Embryonic facial prominence (tissue), 1 donor: ENCODE measurements around the gene TMSB4X.
"Not testable (repeated sequence)": the region's sequence is repeated elsewhere in the genome, so short reads cannot be mapped to it uniquely, and the experiment has no call there.

ENCODE experiments used
- DNase-seq: peaks from one replicate; pipeline ENCODE4 v3.0.0-alpha.2; 2016; ENCODE audit errors: extremely low spot score

Gene TMSB4X

GRCh38 chrX:12976819-12977732 lies 2.2 kb downstream of the TMSB4X start:
- not testable (repeated sequence) for DNase-seq

DNA sequence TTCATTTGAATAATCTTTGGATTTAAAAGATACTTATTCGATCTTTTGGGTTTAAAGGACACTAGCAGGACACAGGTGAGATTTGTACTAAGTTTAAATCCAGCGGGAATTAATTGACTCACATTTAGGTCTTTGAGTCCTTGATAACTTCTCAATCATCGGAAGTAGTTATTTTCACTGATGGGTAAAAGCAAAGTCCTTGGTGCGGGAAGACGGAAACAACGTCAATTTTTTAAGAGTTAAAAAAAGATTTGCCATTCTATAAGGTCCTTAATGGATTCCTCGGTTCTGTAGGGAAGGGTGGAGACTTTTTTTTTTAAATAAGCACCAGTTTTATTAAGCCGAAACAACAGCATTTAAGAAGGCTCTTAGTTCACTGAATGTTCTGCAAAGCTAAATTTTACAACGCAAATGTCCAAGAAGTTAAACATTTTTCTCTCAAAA lies 2.9 kb downstream of the TMSB4X start:
- DNase-seq: no peak

DNA sequence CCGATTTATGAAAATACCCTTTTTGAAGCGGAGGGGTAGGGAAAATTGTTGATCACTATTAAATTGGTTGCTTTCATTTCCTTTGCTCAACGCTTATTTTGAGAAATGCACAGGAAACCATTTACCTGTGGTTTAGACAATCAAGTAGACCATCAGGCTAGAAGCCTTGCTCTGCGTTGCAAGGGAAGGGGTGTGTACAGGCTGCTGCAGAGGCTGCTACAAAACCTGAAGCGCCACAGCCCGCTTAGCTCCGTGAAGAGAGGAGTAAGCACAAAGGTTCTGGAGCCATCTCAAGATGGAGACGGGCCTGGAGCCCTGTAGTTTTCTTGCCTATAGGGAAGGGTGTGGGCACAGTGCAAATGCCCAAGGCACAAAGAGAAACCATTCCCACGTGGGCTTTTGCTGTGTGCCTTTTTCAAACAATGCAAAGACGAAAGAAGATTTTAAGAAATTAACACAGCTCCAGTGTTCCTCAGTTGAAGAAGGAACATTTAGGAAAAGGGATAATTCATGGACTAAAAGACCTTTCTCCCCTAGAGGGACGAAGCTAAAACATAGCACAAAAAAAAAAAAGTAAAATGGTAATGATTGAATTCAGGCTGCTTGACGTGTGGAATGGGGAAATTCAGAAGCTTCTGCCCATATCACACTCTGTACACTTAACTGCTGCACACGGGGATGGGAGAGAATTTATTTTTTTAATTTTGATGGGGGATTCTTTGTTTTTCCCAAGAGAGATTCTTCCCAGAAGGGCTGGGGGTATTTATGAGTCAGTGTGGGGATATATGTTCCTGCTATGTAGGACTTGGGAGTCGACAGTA lies 3.5 kb downstream of the TMSB4X start:
- DNase-seq: no peak

DNA sequence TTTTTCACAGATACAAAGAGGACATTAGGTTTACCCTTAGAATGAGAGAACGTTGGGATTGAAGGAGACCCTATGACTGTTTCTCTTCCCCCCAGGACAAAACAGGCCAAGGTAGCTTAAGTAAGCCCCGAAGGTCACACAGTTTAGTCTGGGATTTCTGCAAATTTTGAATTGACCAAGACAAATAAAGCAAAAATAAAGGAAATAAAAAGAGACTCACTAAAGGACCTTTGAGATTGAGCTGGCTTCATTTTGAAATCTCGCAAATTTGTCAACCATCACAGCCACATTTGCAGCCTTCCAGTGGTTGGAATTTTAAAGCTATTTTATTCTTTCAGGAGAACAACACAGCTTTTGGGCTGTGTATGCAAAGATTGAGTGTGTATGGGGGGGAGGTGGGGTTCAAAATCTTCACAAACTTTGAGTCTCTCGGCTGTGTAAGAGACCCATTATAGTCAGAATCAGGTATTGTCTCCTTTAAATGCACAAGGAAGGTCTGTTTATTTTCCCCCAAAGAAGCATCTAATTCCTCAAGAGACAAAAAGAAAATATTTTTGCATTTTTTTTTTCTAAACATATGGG lies 4.2 kb downstream of the TMSB4X start:
- no peak for DNase-seq

DNA sequence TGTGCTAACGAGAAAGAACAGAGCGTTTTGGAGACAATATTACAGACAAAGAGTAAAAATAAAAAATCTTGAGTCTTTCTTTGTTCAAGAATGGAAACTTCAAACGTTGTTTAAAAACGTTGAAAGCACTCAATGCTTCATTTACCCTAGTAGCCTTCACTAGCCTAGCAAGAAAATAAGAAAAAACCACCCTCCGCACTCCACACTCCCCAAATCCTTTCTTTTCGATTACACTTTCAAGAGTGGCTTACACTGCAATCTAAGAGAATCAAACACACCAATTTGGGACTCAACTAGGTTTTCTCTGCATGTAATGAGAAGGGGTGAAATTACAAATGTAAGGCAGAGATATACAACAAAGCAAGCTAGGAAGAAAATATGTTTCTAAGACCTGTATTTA lies 4.7 kb downstream of the TMSB4X start:
- DNase-seq: no peak

DNA sequence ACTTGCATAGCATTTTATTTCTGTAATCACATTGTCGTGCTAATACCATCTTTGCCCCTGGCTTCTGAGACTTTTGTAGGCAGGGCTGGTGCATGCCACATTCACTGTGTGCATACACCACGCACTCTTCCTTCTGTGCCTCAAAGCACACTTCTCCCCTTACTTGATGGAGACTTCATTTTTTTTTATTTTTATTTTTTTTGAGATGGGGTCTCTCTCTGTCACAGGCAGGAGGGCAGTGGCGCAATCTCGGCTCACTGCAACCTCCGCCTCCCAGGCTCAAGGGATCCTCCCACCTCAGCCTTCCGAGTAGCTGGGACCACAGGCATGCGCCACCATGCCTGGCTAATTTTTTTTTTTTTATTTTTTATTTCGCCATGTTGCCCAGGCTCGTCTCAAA lies 5.1 kb downstream of the TMSB4X start:
- DNase-seq: not testable (repeated sequence)

DNA sequence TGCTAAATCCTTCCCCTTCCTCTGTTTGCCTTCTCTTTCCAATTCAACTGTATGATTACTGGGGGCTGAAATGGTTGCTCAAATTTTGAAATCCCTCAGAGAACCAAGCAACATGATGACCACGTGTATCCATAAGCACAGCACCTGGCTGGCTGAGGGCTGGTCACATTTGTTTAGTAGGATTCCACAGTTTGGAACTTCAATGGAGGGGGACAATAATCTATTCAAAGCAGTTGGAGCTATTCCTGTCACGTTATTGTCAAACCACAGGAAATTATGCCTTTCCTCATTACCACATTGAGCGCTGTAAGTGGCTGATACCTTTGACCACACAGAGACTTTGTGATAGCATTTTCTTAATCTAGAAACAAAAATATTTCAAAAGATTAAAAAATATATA lies 7.0 kb downstream of the TMSB4X start:
- DNase-seq: no peak

GRCh38 chrX:12984603-12985319 lies 9.9 kb downstream of the TMSB4X start:
- DNase-seq: no peak

- DNase-seq: no peak
These were observed 10.4 kb downstream of the TMSB4X start for GRCh38 chrX:12985331-12985730.

GRCh38 chrX:12986164-12986779 lies 11.4 kb downstream of the TMSB4X start:
- no peak for DNase-seq

DNA sequence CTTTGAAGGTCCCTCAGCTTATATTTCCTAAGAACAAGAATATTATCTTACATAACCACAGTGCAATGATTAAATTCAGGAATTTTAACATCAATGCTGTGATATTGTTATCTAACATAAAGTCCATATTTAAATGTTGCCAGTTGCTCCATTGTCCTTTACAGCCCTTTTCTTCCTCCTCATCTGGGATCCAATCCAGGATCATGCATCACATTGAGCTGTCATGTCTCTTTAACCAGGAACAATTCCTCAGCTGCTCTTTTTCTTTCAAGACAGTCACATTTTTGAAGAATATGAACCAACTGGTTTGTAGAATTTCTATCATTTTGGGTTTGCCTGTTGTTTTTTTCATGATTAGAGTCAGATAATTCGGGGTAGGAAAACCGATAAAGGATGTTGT lies 12.0 kb downstream of the TMSB4X start:
- no peak for DNase-seq

GRCh38 chrX:12987340-12987739 lies 12.4 kb downstream of the TMSB4X start:
- DNase-seq: no peak

GRCh38 chrX:12987900-12988594 lies 13.1 kb downstream of the TMSB4X start:
- no peak for DNase-seq

DNA sequence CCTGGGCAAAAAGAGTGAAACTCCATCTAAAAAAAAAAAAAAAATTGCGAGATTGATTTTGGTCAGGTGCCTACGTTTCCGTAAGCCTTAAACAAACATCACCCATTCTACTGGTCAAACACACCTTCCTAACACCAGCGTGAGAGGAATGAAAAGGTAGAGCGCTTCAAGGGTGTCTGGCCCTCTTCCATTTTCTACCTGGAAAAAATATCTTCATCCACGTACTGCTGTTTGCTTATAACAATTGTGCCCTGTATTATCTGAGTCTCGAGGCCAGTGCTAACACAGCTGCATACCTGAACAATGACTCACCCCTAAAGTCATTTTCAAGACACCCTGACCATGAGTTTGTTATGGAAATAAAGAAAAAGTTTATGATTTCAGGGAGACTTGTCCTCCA lies 13.9 kb downstream of the TMSB4X start:
- no peak for DNase-seq

- DNase-seq: no peak
These were observed 14.6 kb downstream of the TMSB4X start for GRCh38 chrX:12989461-12989860.

DNA sequence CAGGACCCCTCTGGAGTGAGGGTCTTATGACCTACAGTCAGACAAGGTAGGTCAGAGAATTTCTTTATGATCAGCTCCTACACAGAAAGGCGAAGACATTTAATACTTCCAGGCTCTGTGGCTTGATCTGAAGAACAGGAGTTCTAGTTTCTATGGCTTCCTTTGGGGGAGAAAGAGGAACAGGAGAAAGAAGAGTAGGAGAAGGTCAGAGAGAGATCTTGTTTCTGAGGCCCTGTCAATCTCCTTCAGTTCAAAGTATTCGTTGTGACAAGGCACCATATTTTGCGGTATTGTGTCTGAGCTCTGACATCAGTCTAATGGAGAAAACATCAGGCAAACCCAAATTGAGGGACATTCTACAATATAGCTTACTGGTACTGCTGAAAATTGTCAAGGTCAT lies 16.7 kb downstream of the TMSB4X start:
- no peak for DNase-seq

- no peak for DNase-seq
These were observed 17.7 kb downstream of the TMSB4X start for GRCh38 chrX:12992544-12993118.

DNA sequence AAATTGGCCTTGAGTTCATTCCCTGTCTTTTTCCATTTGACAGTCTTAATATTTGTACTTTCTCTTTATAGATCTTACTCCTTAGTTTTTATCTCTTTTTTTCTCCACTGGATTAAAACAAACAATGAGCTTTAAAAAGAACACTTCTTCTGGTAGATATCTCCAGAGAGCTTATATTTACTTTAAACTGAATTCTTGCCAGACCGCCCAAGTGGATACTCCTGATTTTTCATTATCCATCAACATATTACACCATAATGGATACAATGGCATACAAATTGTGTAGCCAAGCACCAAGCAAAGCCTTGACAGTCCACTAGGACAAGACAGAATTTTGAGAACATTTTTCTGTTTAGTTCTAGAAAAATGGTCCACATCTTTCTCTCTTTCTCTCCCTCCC lies 18.9 kb downstream of the TMSB4X start:
- DNase-seq: no peak

- no peak for DNase-seq
These were observed 19.4 kb downstream of the TMSB4X start for GRCh38 chrX:12994321-12994720.

GRCh38 chrX:12996934-12997435 lies 22.1 kb downstream of the TMSB4X start:
- no peak for DNase-seq
